Natural killer cell (primary cell): ENCODE measurements around the gene YAP1. TPM values are rescaled to one million over a fixed set of nuclear protein-coding genes. Genes with fewer than 3 reads are reported as not detected.

Experiments
- ATAC-seq, 3 donors: fragments of 150-1000 bp in 2 of 3; fragments of 200-7000 bp in 1 of 3; cut with Tn5 transposase; 1 replicate in 1 of 3; 2 replicates in 2 of 3; pipeline ENCODE4 v1.10.0; 2021; ENCODE audit warnings: mild to moderate bottlenecking in 2 of 3, moderate library complexity in 2 of 3
- DNase-seq, 2 donors: peaks; one replicate each; pipeline versions ENCODE4 v3.0.0 to v3.0.0-alpha.2; 2013 to 2021; ENCODE audit warnings: mixed read lengths in 1 of 2
- H3K27ac ChIP-seq: one replicate; pipeline ENCODE4 v1.5.1; 2013; ENCODE audit warnings: mild to moderate bottlenecking, low read length
- H3K27me3 ChIP-seq: one replicate; pipeline ENCODE4 v1.6.1; 2013; ENCODE audit warnings: low read length; ENCODE audit not compliant: control insufficient read depth, insufficient read depth
- H3K36me3 ChIP-seq: one replicate; pipeline ENCODE4 v1.6.1; 2013; ENCODE audit warnings: low read length; ENCODE audit not compliant: control insufficient read depth, insufficient read depth
- H3K4me1 ChIP-seq: one replicate; pipeline ENCODE4 v1.6.1; 2013; ENCODE audit warnings: low read length; ENCODE audit not compliant: control insufficient read depth, insufficient read depth
- H3K4me3 ChIP-seq: one replicate; pipeline ENCODE4 v1.5.1; 2013; ENCODE audit warnings: low read length
- H3K9me3 ChIP-seq: one replicate; pipeline ENCODE4 v1.6.1; 2013; ENCODE audit warnings: low read length; ENCODE audit not compliant: control insufficient read depth, insufficient read depth
- H3K27ac Mint-ChIP-seq, 2 donors: one replicate each; pipeline ENCODE4 v1.8.0; 2022; ENCODE audit warnings: mild to moderate bottlenecking in 2 of 2, mixed read lengths in 2 of 2, moderate library complexity in 1 of 2
- H3K27me3 Mint-ChIP-seq, 2 donors: one replicate each; pipeline ENCODE4 v1.8.0; 2022; ENCODE audit warnings: low read depth in 2 of 2, mixed read lengths in 2 of 2
- H3K36me3 Mint-ChIP-seq: one replicate; pipeline ENCODE4 v1.8.0; 2022; ENCODE audit warnings: mixed read lengths
- H3K4me1 Mint-ChIP-seq, 2 donors: one replicate each; pipeline ENCODE4 v1.8.0; 2022; ENCODE audit warnings: mixed read lengths in 2 of 2
- H3K4me3 Mint-ChIP-seq: one replicate; pipeline ENCODE4 v1.8.0; 2022; ENCODE audit warnings: mild to moderate bottlenecking, moderate library complexity, mixed read lengths
- H3K9me3 Mint-ChIP-seq, 2 donors: one replicate each; pipeline ENCODE4 v1.8.0; 2022; ENCODE audit warnings: mixed read lengths in 2 of 2
- WGBS: methylation state at CpG from one replicate; pipeline ENCODE4 v1.1.7; 2013; ENCODE audit warnings: missing lambda C conversion rate; ENCODE audit not compliant: insufficient coverage; 5-methylcytosine and 5-hydroxymethylcytosine counted together
- intact Hi-C: fragments of 100-400 bp; cut with micrococcal nuclease; formaldehyde crosslinking; loops from one replicate; pipeline ENCODE4 v1.14.2; 2022
- total RNA-seq, 4 donors: library from RNA; stranded (reverse); fragments of 120-200 nt in 1 of 4; gene quantifications; one replicate each; pipeline versions ENCODE4 v1.2.3 to v1.2.4, GENCODE V29; 2013 to 2022
- TF ChIP-seq, protein P1 (sequence below): fragments of 200-600 bp; IDR thresholded peaks from one replicate; pipeline ENCODE4 v1.8.0; 2022; ENCODE audit warnings: antibody characterized with exemption

YAP1 gene
- total RNA-seq, 3 donors from 2014 or later (not counting 1 experiment from before 2014, with no cell fraction given): not detected

GRCh38 chr11:102208835-102209234 lies 98.6 kb downstream of the YAP1 start:
- Histone ChIP-seq H3K27me3 (no peaks in the 10 kb centered on the region), H3K4me1 (no peaks in the 10 kb centered on the region), H3K27ac (no peak overlapping the region), H3K4me3 (no peak overlapping the region), H3K36me3 (no peaks in the 10 kb centered on the region), H3K9me3 (no peaks in the 10 kb centered on the region)
- H3K9me3 Mint-ChIP-seq: no peaks in the 10 kb centered on the region
- H3K27me3 Mint-ChIP-seq: peaks cover 0 to 12% of the 10 kb centered on the region in 2 donors
- no peak overlapping the region for H3K27ac Mint-ChIP-seq
- intact Hi-C loops: no loop called here
- TF ChIP-seq, protein P1, sequence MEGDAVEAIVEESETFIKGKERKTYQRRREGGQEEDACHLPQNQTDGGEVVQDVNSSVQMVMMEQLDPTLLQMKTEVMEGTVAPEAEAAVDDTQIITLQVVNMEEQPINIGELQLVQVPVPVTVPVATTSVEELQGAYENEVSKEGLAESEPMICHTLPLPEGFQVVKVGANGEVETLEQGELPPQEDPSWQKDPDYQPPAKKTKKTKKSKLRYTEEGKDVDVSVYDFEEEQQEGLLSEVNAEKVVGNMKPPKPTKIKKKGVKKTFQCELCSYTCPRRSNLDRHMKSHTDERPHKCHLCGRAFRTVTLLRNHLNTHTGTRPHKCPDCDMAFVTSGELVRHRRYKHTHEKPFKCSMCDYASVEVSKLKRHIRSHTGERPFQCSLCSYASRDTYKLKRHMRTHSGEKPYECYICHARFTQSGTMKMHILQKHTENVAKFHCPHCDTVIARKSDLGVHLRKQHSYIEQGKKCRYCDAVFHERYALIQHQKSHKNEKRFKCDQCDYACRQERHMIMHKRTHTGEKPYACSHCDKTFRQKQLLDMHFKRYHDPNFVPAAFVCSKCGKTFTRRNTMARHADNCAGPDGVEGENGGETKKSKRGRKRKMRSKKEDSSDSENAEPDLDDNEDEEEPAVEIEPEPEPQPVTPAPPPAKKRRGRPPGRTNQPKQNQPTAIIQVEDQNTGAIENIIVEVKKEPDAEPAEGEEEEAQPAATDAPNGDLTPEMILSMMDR: no peak
- H3K36me3 Mint-ChIP-seq: no peaks in the 10 kb centered on the region
- no peak overlapping the region for H3K4me3 Mint-ChIP-seq
- ATAC-seq (no peak), DNase-seq (no peak)
- WGBS: 83% methylated on average over 1 of the region's 2 CpGs
- no peaks in the 10 kb centered on the region for H3K4me1 Mint-ChIP-seq

GRCh38 chr11:102214623-102215022 lies 104.4 kb downstream of the YAP1 start:
- Mint-ChIP-seq H3K4me1 (no peaks in the 10 kb centered on the region), H3K27ac (no peak overlapping the region), H3K4me3 (no peak overlapping the region), H3K9me3 (no peaks in the 10 kb centered on the region), H3K36me3 (no peaks in the 10 kb centered on the region), H3K27me3 (peaks cover 5 to 6% of the 10 kb centered on the region in 2 donors)
- Histone ChIP-seq H3K27ac (no peak overlapping the region), H3K27me3 (peaks cover 2% of the 10 kb centered on the region), H3K4me1 (no peaks in the 10 kb centered on the region), H3K4me3 (no peak overlapping the region), H3K36me3 (no peaks in the 10 kb centered on the region), H3K9me3 (no peaks in the 10 kb centered on the region)
- DNase-seq (no peak), ATAC-seq (no peak)
- intact Hi-C loops: no loop called here
- TF ChIP-seq, protein P1: no peak

DNA sequence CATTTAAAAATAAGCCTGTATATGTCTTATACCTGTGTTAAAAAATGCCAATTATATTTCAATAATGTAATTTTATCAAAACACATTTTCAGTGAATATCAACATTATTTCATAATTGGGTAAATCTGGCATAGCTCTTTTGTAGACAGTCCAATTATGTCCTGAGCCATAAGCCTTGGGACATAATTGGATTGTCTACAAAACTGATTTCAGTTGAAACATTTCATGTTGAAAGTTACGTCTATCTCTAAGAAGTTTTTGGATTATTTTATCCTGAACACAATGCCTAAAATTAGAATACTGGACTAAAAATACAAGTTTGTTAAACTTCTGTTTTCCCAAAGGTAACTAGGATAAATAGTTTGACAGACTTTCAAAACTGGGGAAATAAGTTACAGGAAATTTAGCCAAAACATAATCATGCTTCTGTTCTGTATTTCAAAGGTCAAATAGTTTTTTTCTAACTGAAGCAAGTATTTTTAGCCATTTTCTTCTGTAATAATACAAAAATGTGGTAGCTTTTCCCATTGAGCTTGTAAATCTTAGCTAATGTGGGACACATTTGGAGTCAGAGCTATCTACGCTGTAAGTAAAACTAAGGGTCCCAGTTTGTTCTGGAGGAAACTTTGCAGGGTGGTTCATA lies 106.3 kb downstream of the YAP1 start:
- 91% methylated on average over 1 of the region's 2 CpGs for WGBS
- Histone ChIP-seq H3K36me3 (no peaks in the 10 kb centered on the region), H3K9me3 (no peaks in the 10 kb centered on the region), H3K4me1 (no peaks in the 10 kb centered on the region), H3K27me3 (peaks cover 2% of the 10 kb centered on the region), H3K27ac (no peak overlapping the region), H3K4me3 (no peak overlapping the region)
- DNase-seq (no peak), ATAC-seq (no peak)
- Mint-ChIP-seq H3K36me3 (no peaks in the 10 kb centered on the region), H3K4me1 (no peaks in the 10 kb centered on the region), H3K9me3 (no peaks in the 10 kb centered on the region), H3K27me3 (peaks cover 10 to 13% of the 10 kb centered on the region in 2 donors), H3K4me3 (no peak overlapping the region), H3K27ac (no peak overlapping the region)
- intact Hi-C loops: no loop called here
- TF ChIP-seq, protein P1: no peak
